Frontal cortex (tissue), 4 donors: ENCODE results near the gene RESP18. TPM values are rescaled to one million over a fixed set of nuclear protein-coding genes. Genes with fewer than 3 reads are reported as not detected.

Source experiments
- DNase-seq, 2 donors: peaks; one replicate each; pipeline ENCODE4 v3.0.0; 2012; ENCODE audit warnings: low spot score in 2 of 2
- FAIRE-seq: peaks from 2 replicates; lab custom pipeline; 2012; peaks lifted over from hg19 to GRCh38; lab: Jason Lieb, UNC
- total RNA-seq: library from RNA; depleted of rRNA; stranded (reverse); fragments of >200 nt; gene quantifications from one replicate; pipeline ENCODE4 v1.2.3, GENCODE V29; 2014
- donor health status: control.
- donor health status: control.
- donor health status: control.

RESP18 gene
- 0.82 TPM for total RNA-seq

DNA sequence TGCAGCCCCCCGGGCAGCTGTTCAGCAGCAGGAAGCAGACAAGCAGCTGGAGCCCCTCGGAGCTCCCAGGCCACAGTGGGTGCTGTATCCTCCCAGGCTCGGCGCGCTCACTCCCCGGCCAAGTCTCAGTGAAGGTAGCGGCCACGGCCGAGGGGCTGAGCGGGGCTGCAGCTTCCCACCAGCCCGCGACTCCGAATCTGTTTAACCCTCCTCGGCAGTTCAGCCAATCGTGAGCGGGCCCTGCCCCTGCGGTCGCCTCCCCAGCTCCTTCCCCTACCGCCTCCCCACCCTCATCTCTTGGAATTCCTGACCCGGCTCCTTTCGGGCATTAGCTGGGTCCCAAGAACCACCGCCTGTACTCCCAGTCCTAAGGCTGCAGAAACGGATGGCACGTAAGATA, at the start of gene RESP18:
RESP18 (minus strand) TSS at position 203 of the 400 bp plus-strand sequence.
- DNase-seq (no peak), FAIRE-seq (no peak)

DNA sequence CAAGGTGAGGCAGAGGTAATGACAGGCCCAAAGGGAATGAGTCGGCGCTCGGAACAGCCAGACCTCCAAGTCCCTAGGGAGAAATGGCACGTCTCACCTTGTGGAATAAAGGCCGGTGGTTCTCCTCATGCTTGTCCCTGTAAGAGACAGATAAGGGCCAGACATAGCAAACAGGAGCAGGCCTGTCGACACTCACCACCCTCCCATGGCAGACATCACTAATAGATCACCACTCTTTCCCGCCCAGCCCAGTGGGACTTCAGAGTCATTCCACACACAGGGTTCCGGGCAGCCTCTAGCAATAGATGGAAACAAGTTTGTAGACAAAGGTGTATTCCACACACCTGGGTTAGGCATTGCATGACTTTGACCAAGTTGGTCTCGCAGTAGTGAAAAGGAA, 48.9 kb upstream of the RESP18 start:
- FAIRE-seq, result no peak

DNA sequence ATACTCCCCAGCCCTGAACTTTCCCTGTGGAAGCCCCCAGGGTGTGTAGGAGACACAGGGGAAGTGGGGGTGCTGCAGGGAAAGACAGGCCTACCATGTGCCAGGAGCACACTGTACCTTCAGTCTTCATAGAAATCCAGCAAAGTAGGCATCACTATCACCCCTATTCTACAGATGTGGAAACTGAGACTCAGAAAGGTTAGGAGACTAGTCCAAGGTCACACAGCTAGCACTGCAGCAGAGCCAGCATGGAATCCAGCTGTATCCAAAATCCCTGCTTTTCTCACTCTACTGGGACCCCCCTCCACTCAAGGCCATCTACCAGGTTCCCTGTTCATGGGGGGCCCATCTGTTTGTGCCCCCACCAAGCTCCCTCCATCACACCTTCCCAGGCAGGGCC, 48.4 kb upstream of the RESP18 start:
- FAIRE-seq (no peak), DNase-seq (no peak)

More for the DNA sequence above, 48.9 kb upstream of the RESP18 start:
- no peak for DNase-seq

DNA sequence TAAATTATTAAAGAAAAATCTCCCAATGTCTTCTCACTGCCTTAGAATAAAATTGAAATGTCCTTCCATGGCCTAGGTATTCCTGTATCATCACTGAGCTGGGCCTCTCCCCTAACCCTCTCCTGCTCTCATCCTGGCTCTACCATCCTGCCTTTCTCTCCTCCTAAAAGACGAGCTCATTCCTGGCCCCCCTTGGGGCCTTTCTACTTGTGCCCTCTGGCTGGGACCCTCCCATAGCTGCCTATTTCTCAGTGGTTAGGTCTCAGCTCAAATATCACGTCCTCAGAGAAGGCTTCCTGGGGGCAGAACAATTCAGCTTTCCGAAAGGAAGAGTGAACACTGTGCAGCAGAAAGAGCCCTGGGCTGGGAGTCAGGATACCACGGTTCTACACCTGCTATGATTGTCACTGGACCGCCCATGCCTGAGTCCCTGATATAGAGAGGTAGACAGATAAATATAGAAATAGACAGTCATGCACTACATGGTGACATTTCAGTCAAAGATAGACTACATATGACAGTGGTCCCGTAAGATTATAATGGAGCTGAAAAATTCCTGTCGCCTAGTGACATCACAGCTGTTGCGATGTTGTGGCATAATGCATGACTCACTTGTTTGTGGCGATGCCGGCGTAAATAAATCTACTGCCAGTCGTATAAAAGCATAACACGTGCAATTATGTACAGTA, 45.8 kb upstream of the RESP18 start:
- DNase-seq (no peak), FAIRE-seq (no peak)

DNA sequence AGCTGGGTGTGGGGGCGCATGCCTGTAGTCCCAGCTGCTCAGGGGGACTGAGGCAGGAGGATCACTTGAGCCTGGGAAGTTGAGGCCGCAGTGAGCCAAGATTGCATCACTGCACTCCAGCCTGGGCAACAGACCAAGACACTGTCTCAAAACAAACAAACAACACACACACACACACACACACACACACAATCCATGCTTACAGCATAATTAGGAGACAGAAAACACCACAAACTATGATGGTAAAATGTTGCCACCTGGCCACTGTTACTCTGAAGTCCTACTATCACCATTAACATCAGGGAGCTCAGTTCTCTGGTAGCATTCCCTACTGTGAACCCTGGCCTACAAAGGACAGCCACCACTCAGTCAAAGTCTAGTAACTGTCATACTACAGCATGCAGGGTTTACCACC, 36.9 kb upstream of the RESP18 start:
- DNase-seq (no peak), FAIRE-seq (no peak)

DNA sequence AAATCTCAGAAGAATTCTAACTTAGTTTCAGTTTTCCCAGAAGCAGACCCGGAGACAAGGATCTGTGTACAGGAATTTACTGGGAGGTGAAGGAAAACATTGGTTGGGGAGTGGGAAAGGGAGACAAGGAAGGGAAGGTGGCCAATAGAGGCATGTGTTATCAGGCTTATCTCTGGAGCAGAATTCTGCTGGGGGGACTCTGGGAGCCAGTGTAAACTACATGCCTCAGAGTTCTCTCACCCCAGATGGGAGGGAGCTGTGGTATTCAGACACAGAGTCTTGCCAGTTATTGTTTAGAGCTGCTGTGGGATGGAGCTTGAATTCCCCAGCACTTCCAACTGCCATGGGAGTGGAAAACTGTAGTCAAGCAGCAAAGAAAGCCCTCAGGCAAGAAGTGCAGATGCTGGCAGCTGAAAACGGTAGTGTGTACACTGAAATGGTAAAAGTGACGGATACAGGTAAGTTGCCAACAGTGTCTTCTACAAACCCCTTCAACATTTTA, 36.2 kb upstream of the RESP18 start:
- DNase-seq (no peak), FAIRE-seq (no peak)

DNA sequence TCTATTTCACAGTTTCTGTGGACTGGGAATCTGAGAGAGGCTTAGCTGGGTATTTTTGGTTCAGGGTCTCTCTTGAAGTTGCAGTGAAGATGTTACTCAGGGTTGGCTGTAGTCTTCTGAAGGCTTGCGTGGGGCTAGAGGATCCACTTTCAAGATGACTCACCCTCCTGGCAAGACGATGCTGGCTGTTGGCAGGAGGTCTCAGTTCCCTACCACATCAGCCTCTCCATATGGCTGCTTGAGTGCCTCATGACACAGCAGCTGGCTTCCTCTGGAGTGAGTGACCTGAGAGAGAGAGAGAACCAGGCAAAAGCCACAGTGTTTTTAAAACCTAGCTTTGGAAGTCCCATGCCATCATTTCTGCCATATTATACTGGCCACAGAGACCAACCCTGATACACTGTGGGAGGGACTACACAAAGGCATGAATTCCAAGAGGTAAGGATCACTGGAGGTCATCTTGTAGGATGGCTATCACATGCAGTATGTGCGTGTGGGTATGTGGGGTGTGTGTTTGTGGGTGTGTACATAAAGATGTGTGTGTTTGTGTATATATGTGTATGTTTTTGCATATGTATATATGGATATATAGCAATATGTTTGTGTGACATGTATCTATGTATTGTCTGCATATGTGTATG, 30.1 kb upstream of the RESP18 start:
- FAIRE-seq, result no peak
- DNase-seq, result no peak

DNA sequence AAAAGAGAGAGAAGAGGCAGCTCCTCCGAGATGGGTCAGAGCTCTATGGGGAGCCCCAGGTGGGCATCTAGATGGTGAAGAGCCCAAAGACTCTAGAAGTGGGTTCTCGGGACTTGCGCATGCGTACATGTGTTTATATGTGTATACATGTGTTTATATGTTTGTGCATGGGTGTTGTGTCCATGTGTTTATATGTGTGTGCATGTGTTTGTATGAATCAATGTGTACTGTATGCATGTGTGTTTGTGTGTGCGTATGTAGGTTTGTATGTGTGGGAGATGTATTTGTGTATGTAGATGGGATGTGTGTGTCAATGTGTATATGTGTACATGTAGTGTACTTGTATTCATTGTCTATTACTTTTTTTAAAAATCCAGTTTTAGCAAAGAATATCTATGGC, 29.5 kb upstream of the RESP18 start:
- no peak for DNase-seq
- no peak for FAIRE-seq

DNA sequence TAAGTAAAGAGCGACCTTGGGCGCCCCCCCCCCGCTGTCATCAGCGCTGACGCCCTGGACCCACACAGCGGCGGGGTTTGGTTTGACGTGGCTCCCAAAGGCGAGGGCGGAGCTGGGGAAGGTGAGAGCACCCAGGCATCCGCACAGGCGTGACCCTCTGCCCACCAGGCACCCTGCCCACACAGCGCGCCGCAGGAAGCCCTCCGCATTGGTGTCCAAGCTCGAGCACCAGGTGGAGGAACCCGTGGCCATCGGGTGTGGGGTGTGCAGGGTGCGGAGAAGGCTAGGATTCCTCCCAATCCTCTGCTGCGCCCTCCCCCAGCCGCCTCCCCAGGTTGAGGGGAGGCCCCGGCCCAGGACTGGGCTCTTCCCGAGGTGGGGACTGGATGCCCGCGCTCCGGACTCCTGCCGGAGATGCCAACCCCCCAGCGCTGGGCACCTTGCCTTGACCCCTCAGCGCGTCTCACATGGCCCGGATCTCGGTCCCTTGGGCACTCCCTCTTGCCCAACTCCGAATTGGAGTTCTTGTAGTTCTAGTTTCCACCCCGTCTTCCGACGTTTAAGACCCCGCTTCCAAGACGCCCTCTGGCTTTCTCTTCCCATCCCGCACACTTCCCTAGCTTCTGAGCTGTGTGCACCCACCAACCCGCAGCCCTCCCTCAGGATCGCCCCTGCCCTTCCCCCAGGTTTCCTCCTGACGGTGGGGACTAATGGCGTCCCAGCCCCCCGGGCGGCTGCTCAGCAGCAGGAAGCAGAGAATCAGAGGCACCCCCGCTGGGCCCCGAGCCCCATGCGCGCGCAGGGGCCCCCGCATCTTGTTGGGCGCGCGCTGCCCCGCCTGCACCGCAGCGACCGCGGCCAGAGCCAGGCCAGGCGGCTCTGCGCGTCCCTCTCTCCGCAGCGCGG, 25.9 kb upstream of the RESP18 start:
- peak in 1 of 2 donors; percentile 37 for DNase-seq
- no peak for FAIRE-seq

DNA sequence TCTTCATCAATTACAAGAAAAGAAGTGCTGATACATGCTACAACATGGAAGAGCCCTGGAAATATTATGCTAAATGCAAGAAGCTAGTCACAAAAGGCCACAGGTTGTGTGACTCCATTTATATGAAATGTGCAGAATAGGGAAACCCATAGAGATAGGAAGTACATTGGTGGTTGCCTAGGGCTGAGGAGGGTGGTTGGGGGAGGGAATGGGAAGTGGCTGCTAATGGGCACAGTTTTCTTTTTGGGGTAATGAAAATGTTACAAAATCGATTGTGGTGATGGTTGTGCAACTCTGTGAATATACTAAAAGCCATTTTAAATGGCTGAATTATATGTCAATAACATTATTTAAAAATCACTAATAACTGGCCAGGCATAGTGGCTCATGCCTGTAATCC, 24.3 kb upstream of the RESP18 start:
- FAIRE-seq (no peak), DNase-seq (no peak)

DNA sequence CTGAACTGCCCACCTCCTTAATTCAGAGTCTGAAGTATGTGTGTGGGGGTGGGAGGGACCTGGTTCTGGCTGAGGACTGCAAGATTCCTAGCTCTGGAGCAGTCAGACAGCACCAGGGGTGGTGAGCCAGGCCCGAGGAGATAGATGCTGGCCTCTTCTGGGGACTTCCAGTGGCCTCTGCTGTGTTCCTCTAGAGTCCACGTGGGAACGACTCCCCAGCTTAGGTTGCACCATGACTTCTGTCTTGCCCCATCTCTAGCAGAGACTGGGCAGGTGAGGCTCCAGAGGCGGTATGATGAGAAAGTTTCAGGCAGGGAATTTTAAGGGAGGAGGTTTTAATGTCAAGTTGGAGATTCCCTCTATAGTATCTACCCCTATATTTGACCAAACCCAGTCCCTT, 22.0 kb upstream of the RESP18 start:
- no peak for FAIRE-seq

DNA sequence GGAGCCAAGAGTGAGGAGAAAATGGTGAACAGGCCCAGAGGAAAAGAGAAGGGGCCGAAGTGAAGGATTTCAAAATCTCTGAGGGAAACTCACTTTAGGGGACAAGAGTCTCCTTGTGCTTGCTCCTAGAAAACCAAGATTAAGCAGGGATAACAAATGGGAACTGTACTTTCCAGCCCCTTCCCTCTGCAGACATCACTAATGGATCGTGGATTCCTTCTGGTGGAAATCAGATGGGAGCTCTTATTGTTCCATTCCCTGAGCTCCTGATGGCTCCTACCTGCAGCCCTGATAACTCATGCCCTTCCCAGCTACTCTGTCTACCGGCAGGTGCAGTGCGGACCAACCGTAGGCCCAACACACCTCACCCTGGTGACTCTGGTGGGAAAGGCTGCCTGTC, 20.6 kb upstream of the RESP18 start:
- DNase-seq (no peak), FAIRE-seq (no peak)

More for the DNA sequence above, 22.0 kb upstream of the RESP18 start:
- no peak for DNase-seq

DNA sequence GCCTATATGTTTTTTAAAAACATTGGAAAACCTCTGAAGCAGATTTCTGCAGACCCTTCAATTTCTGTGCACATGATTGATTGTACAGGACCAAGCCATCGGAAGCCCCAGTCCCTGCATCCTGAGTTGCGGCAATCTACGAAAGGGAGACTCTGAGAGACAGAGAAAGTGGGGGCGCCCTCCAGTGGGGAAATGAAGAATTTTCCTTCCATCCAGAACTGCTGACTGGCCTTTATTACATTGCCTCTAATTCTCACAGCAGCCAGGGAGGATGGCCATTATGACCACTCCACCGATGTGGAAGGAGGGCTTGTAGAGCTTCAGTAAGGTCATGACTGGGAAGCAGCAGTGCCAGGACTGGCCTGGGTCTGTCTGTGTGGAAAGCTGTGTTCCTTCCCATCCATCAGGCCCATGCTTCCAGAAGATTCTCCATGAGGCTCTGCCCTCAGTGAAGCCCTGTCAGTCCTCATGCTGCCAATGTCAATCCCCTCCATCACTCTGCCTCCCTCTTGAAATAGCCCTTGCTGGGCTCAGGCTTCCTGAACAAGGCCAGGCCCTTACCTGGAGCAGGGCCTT, 20.0 kb upstream of the RESP18 start:
- DNase-seq (peak in 1 of 2 donors; percentile 69), FAIRE-seq (no peak)

DNA sequence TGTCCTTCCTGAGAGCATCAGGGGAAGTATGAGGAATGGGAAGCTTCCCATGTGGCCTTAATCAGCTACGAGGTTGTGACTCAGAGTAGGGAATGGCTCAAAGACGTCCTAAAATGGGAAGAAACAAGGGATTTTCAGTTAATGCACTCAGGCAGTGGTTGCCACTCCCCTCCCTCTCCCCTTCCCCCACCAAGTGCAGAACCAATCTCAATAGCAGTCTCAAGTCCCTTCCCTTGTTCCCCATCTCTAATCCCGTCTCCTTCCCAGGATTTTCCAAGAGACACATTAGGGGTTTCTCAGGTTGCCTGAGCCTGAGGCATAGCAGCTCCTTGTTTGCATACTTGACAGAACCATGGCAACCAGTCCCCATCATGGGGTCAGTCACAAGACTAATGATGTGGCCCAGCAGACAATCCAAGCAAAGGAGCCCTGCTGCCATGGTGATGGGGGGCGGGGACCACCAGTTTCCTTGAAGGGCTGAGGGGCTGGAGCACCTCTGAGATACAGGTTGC, 18.2 kb upstream of the RESP18 start:
- FAIRE-seq, result no peak
- DNase-seq, result no peak

DNA sequence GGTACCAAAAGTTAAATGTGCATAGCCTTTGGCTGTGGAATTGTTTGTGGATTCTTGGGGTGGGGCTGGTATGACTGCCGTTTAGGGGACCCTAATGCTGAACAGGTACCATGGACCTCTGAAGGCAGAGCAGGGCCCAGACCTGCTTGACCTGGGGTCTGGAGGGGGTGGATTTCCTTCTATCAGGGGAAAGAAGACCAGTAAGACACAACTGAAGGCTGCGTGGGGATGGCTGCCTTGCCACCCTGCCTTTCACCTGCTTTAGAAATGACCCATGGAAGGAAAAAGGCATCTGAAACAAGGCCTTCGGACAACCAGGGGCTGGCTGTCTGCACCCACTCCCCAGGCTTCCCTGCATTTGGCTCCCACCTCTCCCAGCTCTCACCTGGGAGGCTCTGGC, 17.7 kb upstream of the RESP18 start:
- FAIRE-seq (no peak), DNase-seq (no peak)

DNA sequence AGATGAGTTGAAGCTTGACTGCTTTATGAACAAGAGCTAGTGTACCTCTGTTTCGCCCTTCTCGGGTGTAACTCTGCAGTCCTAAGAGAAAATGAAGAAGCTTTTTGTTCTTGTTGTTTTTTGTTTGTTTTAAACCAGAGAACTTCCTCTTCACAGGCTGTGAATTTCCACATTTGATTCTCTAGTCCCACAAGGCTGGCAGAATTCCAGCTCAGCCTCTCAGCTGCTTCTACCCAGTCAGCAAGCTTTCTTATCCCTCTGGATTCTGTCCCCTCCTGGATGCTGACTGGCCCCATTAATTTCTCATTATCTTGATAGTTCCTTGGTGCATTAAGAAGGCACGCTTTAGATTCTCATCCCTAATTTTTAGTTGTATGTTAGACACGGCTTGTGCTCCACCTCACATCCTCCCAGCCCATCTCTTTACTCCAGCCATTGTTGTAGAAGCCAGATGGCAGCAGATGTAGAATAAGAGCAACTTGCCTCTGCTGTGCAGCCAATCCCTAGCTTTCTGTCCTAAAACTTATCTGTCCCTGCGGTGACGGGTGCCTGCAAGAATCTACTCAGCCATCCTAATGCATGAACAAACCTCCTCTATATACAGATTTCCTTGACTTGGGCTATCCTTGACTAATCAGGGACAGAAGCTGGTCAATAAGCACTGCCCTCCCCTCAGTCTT, 12.3 kb upstream of the RESP18 start:
- no peak for FAIRE-seq
- DNase-seq, result peak in 1 of 2 donors; percentile 33

DNA sequence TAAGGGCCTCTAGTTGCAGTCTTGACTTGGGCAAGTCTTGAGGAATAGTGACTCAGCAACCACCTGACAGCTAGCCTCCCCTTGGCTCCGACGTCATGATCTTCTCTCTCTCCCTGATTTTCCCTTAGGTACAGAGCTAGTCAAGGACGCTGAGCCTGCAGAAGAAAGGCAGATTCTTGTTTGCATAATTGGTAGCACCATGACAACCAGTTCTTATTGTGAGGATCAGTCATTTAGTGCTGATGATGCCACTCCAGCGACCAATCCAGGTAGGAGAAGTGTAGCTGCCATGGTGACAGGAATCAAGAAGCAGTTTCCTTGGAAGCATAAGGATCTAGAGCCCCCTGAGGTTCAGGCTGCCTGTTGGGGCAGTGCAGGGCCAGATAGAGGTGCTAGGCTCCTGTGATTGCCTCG, 2.8 kb upstream of the RESP18 start:
- DNase-seq (no peak), FAIRE-seq (no peak)

DNA sequence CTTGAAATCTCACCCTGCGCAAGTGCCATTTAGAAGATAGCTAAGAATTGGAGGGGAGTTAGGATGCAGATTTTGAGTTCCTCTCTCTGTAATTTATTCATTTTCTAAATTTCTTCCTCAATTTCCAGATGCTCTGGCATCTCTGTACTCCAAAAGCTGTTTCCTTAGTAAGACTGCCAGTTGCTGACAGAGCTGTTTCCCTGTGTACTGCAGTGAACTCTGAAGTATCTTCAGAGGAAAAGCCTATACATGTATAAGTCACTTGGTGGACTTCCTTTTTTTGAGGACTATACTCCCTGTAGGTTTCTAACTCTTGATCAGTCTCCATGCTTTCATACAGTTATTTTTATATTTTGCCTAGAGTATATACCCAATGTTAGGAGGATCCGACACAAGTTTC, 1.5 kb upstream of the RESP18 start:
- DNase-seq (no peak), FAIRE-seq (no peak)

DNA sequence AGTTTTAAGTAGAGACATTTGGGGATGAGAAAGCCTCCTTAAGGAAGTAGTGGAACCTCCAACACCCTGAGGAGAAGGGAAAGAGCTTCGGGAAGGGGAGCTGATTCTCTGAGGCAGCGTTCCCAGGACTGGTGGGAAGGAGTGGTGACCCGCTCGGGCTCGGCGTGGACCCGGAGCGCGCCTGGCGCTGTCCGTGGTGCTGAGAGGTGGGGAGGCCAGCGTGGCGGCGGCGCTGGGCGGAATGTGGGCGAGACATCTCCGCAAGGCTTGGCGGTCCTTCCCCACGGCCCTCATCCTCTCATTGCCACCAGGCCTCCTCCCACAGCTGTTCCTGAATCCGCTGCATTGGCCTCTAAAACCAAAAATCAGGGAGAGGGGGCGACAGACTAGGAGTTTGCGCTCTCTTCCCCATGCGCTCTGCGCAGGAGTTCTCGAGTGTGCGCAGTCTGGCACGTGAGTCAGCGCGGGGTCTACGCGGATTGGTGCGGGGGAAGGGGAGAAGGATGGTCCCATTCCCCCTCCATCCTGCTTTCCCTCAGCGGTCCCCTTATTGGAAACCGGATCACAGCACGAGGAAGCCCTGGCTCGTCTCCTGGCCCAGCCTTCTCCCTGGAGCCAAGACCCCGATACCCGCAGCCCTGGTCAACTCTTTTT, 857 bp downstream of the RESP18 start:
- DNase-seq (peak in 1 of 2 donors; percentile 49), FAIRE-seq (no peak)
